A549 (cell line): ENCODE results near the gene DLX4.

ENCODE experiments used
- CHD2 ChIP-seq: fragments of 150-350 bp; IDR thresholded peaks from 2 replicates; pipeline ENCODE4 v1.6.1; 2014; ENCODE audit warnings: low read length; ENCODE audit not compliant: partially characterized antibody
- ESRRA ChIP-seq: fragments of 150-350 bp; IDR thresholded peaks from 2 replicates; pipeline ENCODE4 v1.6.1; 2014; ENCODE audit warnings: mild to moderate bottlenecking, low read length, borderline replicate concordance
- FOSL2 ChIP-seq, 2 experiments: fragments of 450-650 bp in 1 of 2; fragments of >200 bp in 1 of 2; sonication (Bioruptor Twin) in 1 of 2; formaldehyde crosslinking; IDR thresholded peaks; 2 replicates each; pipeline versions ENCODE4 v1.5.0 to v1.6.1; 2016 to 2020; ENCODE audit warnings: mild to moderate bottlenecking in 1 of 2, moderate library complexity in 1 of 2
- HDAC2 ChIP-seq: fragments of 200-600 bp; sonication (generic); IDR thresholded peaks from 2 replicates; pipeline ENCODE4 v1.6.1; 2016
- PHF8 ChIP-seq: fragments of 200-600 bp; sonication (generic); IDR thresholded peaks from 2 replicates; pipeline ENCODE4 v1.6.1; 2016; ENCODE audit warnings: low read depth, mild to moderate bottlenecking, antibody characterized with exemption, moderate library complexity, borderline replicate concordance
- POLR2A ChIP-seq: IDR thresholded peaks from 2 replicates; pipeline ENCODE4 v1.6.1; 2012; ENCODE audit warnings: mild to moderate bottlenecking, low read length
- SMC3 ChIP-seq: fragments of >200 bp; sonication (Bioruptor Twin); formaldehyde crosslinking; IDR thresholded peaks from 3 replicates; pipeline ENCODE4 v1.6.1; 2018; ENCODE audit warnings: inconsistent platforms
- SREBF2 ChIP-seq: fragments of 450-650 bp; IDR thresholded peaks from 2 replicates; pipeline ENCODE4 v1.6.1; 2014; ENCODE audit warnings: mild to moderate bottlenecking, moderate library complexity
- TF ChIP-seq, protein P1 (sequence below): fragments of >200 bp; sonication (Bioruptor Twin); formaldehyde crosslinking; IDR thresholded peaks from 3 replicates; pipeline ENCODE4 v1.5.1; 2016
- TF ChIP-seq, protein P2 (sequence below): IDR thresholded peaks from 2 replicates; pipeline ENCODE4 v1.6.1; 2012; ENCODE audit warnings: low read depth, borderline replicate concordance
- TF ChIP-seq, protein P3 (sequence below): IDR thresholded peaks from 2 replicates; pipeline ENCODE4 v1.6.1; 2012
- TF ChIP-seq, protein P4 (sequence below): fragments of 250-450 bp; sonication (Bioruptor Pico); IDR thresholded peaks from 2 replicates; pipeline ENCODE4 v1.5.0; 2021; ENCODE audit warnings: mild to moderate bottlenecking, moderate library complexity, borderline replicate concordance
- TF ChIP-seq, protein P5 (sequence below): IDR thresholded peaks from 2 replicates; pipeline ENCODE4 v1.6.1; 2012

DNA sequence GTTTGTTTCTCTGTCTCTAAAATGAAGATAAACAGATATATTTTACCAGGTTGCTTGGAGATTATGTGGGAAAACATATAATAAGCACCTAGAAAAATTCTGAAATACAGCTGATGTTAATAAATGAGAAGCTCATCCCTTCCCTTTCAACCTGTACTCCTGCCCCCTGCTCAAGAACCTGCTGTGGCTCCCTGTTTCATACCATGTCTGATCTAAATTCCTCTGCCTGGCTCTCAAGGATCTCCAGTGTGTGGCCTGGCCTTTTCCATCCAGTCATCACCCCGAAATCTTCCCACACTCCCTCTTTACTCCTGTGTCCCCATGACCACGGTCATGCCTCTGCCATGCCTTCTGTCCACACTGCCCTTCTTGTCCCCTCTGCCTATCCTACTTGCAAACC lies 19.4 kb upstream of the DLX4 start:
- TF ChIP-seq, protein P1, sequence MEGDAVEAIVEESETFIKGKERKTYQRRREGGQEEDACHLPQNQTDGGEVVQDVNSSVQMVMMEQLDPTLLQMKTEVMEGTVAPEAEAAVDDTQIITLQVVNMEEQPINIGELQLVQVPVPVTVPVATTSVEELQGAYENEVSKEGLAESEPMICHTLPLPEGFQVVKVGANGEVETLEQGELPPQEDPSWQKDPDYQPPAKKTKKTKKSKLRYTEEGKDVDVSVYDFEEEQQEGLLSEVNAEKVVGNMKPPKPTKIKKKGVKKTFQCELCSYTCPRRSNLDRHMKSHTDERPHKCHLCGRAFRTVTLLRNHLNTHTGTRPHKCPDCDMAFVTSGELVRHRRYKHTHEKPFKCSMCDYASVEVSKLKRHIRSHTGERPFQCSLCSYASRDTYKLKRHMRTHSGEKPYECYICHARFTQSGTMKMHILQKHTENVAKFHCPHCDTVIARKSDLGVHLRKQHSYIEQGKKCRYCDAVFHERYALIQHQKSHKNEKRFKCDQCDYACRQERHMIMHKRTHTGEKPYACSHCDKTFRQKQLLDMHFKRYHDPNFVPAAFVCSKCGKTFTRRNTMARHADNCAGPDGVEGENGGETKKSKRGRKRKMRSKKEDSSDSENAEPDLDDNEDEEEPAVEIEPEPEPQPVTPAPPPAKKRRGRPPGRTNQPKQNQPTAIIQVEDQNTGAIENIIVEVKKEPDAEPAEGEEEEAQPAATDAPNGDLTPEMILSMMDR = no peak
- TF ChIP-seq ESRRA = no peak
- TF ChIP-seq FOSL2 (IDR thresholded peaks at IDR 0.05) = no peak
- TF ChIP-seq FOSL2 (CRISPR knock-in tag; IDR thresholded peaks at IDR 0.05) = no peak
- no peak for TF ChIP-seq POLR2A
- TF ChIP-seq, protein P2, sequence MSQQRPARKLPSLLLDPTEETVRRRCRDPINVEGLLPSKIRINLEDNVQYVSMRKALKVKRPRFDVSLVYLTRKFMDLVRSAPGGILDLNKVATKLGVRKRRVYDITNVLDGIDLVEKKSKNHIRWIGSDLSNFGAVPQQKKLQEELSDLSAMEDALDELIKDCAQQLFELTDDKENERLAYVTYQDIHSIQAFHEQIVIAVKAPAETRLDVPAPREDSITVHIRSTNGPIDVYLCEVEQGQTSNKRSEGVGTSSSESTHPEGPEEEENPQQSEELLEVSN = no peak
- no peak for TF ChIP-seq CHD2
- TF ChIP-seq, protein P3, sequence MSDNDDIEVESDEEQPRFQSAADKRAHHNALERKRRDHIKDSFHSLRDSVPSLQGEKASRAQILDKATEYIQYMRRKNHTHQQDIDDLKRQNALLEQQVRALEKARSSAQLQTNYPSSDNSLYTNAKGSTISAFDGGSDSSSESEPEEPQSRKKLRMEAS = no peak
- no peak for TF ChIP-seq PHF8
- TF ChIP-seq HDAC2 = no peak
- TF ChIP-seq, protein P4, sequence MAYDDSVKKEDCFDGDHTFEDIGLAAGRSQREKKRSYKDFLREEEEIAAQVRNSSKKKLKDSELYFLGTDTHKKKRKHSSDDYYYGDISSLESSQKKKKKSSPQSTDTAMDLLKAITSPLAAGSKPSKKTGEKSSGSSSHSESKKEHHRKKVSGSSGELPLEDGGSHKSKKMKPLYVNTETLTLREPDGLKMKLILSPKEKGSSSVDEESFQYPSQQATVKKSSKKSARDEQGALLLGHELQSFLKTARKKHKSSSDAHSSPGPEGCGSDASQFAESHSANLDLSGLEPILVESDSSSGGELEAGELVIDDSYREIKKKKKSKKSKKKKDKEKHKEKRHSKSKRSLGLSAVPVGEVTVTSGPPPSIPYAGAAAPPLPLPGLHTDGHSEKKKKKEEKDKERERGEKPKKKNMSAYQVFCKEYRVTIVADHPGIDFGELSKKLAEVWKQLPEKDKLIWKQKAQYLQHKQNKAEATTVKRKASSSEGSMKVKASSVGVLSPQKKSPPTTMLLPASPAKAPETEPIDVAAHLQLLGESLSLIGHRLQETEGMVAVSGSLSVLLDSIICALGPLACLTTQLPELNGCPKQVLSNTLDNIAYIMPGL (CRISPR knock-in tag) = no peak
- TF ChIP-seq SREBF2 = no peak
- TF ChIP-seq, protein P5, sequence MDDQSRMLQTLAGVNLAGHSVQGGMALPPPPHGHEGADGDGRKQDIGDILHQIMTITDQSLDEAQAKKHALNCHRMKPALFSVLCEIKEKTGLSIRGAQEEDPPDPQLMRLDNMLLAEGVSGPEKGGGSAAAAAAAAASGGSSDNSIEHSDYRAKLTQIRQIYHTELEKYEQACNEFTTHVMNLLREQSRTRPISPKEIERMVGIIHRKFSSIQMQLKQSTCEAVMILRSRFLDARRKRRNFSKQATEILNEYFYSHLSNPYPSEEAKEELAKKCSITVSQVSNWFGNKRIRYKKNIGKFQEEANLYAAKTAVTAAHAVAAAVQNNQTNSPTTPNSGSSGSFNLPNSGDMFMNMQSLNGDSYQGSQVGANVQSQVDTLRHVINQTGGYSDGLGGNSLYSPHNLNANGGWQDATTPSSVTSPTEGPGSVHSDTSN = no peak
- TF ChIP-seq SMC3 = no peak
